Measurements from ENCODE around the gene TDRKH.

Gene TDRKH

GRCh38 chr1:151790071-151790939, at the start of gene TDRKH:
Gene TDRKH, minus strand, starts transcription at chr1:151790500. Its CDS starts 7,478 bp downstream, at chr1:151783022.
- Mint-ChIP-seq H3K27ac (peak within 1 kb of the TSS; percentile 87), H3K9me3 (no peaks in the 10 kb centered on the region), H3K4me3 (peak within 1 kb of the TSS; percentile 93), H3K4me1 (ENCODE audit: low read depth) (peaks cover 30% of the 10 kb centered on the region), H3K27me3 (ENCODE audit: low read depth) (no peaks in the 10 kb centered on the region), H3K36me3 (ENCODE audit: low read depth) (peaks cover 9% of the 10 kb centered on the region)

GRCh38 chr1:151839457-151840403, 49.4 kb upstream of the TDRKH start, which contains the start of gene C2CD4D:
Gene C2CD4D, minus strand, starts transcription at chr1:151839820. Its CDS starts 831 bp downstream, at chr1:151838989.
- no peaks in the 10 kb centered on the region for H3K9me3 Mint-ChIP-seq
- H3K27ac Mint-ChIP-seq, result peak within 1 kb of the TSS; percentile 82
- H3K4me1 Mint-ChIP-seq (ENCODE audit: low read depth), result peaks cover 34% of the 10 kb centered on the region
- H3K27me3 Mint-ChIP-seq (ENCODE audit: low read depth), result no peaks in the 10 kb centered on the region
- peaks cover 2% of the 10 kb centered on the region for H3K36me3 Mint-ChIP-seq (ENCODE audit: low read depth)
- peak within 1 kb of the TSS; percentile 78 for H3K4me3 Mint-ChIP-seq

- Mint-ChIP-seq H3K9me3 (no peaks in the 10 kb centered on the region), H3K27me3 (ENCODE audit: low read depth) (no peaks in the 10 kb centered on the region), H3K27ac (peak overlapping the region; percentile 82), H3K4me1 (ENCODE audit: low read depth) (peaks cover 33% of the 10 kb centered on the region), H3K36me3 (ENCODE audit: low read depth) (peaks cover 2% of the 10 kb centered on the region), H3K4me3 (peak overlapping the region; percentile 78)
These were observed 48.7 kb upstream of the TDRKH start for GRCh38 chr1:151839082-151839412.

- H3K4me3 Mint-ChIP-seq, result peak overlapping the region; percentile 78
- H3K27me3 Mint-ChIP-seq (ENCODE audit: low read depth), result no peaks in the 10 kb centered on the region
- H3K36me3 Mint-ChIP-seq (ENCODE audit: low read depth), result peaks cover 2% of the 10 kb centered on the region
- peak overlapping the region; percentile 82 for H3K27ac Mint-ChIP-seq
- peaks cover 39% of the 10 kb centered on the region for H3K4me1 Mint-ChIP-seq (ENCODE audit: low read depth)
- no peaks in the 10 kb centered on the region for H3K9me3 Mint-ChIP-seq
These were observed 48.2 kb upstream of the TDRKH start for GRCh38 chr1:151838222-151839081.

GRCh38 chr1:151837884-151838221, 47.6 kb upstream of the TDRKH start:
- Mint-ChIP-seq H3K27ac (peak overlapping the region; percentile 69), H3K4me1 (ENCODE audit: low read depth) (peaks cover 43% of the 10 kb centered on the region), H3K9me3 (no peaks in the 10 kb centered on the region), H3K4me3 (peak overlapping the region; percentile 68), H3K36me3 (ENCODE audit: low read depth) (peaks cover 2% of the 10 kb centered on the region), H3K27me3 (ENCODE audit: low read depth) (no peaks in the 10 kb centered on the region)

GRCh38 chr1:151837197-151837596, 46.9 kb upstream of the TDRKH start:
- H3K9me3 Mint-ChIP-seq, result no peaks in the 10 kb centered on the region
- peaks cover 2% of the 10 kb centered on the region for H3K36me3 Mint-ChIP-seq (ENCODE audit: low read depth)
- peaks cover 47% of the 10 kb centered on the region for H3K4me1 Mint-ChIP-seq (ENCODE audit: low read depth)
- peak overlapping the region; percentile 68 for H3K4me3 Mint-ChIP-seq
- H3K27me3 Mint-ChIP-seq (ENCODE audit: low read depth), result no peaks in the 10 kb centered on the region
- peak overlapping the region; percentile 69 for H3K27ac Mint-ChIP-seq

- no peaks in the 10 kb centered on the region for H3K9me3 Mint-ChIP-seq
- peaks cover 48% of the 10 kb centered on the region for H3K4me1 Mint-ChIP-seq (ENCODE audit: low read depth)
- H3K4me3 Mint-ChIP-seq, result no peak overlapping the region
- H3K36me3 Mint-ChIP-seq (ENCODE audit: low read depth), result peaks cover 2% of the 10 kb centered on the region
- no peaks in the 10 kb centered on the region for H3K27me3 Mint-ChIP-seq (ENCODE audit: low read depth)
- no peak overlapping the region for H3K27ac Mint-ChIP-seq
These were observed 45.3 kb upstream of the TDRKH start for GRCh38 chr1:151835596-151835995.

GRCh38 chr1:151834239-151834638, 43.9 kb upstream of the TDRKH start:
- H3K27ac Mint-ChIP-seq, result no peak overlapping the region
- no peak overlapping the region for H3K4me3 Mint-ChIP-seq
- no peaks in the 10 kb centered on the region for H3K27me3 Mint-ChIP-seq (ENCODE audit: low read depth)
- no peaks in the 10 kb centered on the region for H3K9me3 Mint-ChIP-seq
- peaks cover 2% of the 10 kb centered on the region for H3K36me3 Mint-ChIP-seq (ENCODE audit: low read depth)
- peaks cover 53% of the 10 kb centered on the region for H3K4me1 Mint-ChIP-seq (ENCODE audit: low read depth)

- Mint-ChIP-seq H3K36me3 (ENCODE audit: low read depth) (peaks cover 2% of the 10 kb centered on the region), H3K4me1 (ENCODE audit: low read depth) (peaks cover 57% of the 10 kb centered on the region), H3K27ac (peak overlapping the region; percentile 43), H3K4me3 (peak overlapping the region; percentile 47), H3K9me3 (no peaks in the 10 kb centered on the region), H3K27me3 (ENCODE audit: low read depth) (no peaks in the 10 kb centered on the region)
These were observed 43.0 kb upstream of the TDRKH start for GRCh38 chr1:151833172-151833900.

- H3K4me3 Mint-ChIP-seq, result no peak overlapping the region
- peaks cover 2% of the 10 kb centered on the region for H3K36me3 Mint-ChIP-seq (ENCODE audit: low read depth)
- H3K4me1 Mint-ChIP-seq (ENCODE audit: low read depth), result peaks cover 58% of the 10 kb centered on the region
- no peaks in the 10 kb centered on the region for H3K27me3 Mint-ChIP-seq (ENCODE audit: low read depth)
- peak overlapping the region; percentile 42 for H3K27ac Mint-ChIP-seq
- H3K9me3 Mint-ChIP-seq, result no peaks in the 10 kb centered on the region
These were observed 42.1 kb upstream of the TDRKH start for GRCh38 chr1:151832318-151832980.

GRCh38 chr1:151831605-151832004, 41.3 kb upstream of the TDRKH start, which contains the start of gene RORC:
Gene RORC, minus strand, starts transcription at chr1:151831802. Its CDS starts 38 bp downstream, at chr1:151831764.
- no peaks in the 10 kb centered on the region for H3K27me3 Mint-ChIP-seq (ENCODE audit: low read depth)

GRCh38 chr1:151831256-151831591, 40.9 kb upstream of the TDRKH start:
- Mint-ChIP-seq H3K4me1 (ENCODE audit: low read depth) (peaks cover 51% of the 10 kb centered on the region), H3K27me3 (ENCODE audit: low read depth) (no peaks in the 10 kb centered on the region), H3K36me3 (ENCODE audit: low read depth) (no peaks in the 10 kb centered on the region), H3K27ac (peak overlapping the region; percentile 83), H3K9me3 (no peaks in the 10 kb centered on the region), H3K4me3 (peak overlapping the region; percentile 15)

More at GRCh38 chr1:151831605-151832004, 41.3 kb upstream of the TDRKH start, which contains the start of gene RORC:
- peaks cover 52% of the 10 kb centered on the region for H3K4me1 Mint-ChIP-seq (ENCODE audit: low read depth)
- H3K9me3 Mint-ChIP-seq, result no peaks in the 10 kb centered on the region
- peak within 1 kb of the TSS; percentile 91 for H3K27ac Mint-ChIP-seq
- peaks cover 2% of the 10 kb centered on the region for H3K36me3 Mint-ChIP-seq (ENCODE audit: low read depth)
- H3K4me3 Mint-ChIP-seq, result peak within 1 kb of the TSS; percentile 15

GRCh38 chr1:151830055-151830454, 39.8 kb upstream of the TDRKH start:
- H3K4me1 Mint-ChIP-seq (ENCODE audit: low read depth), result peaks cover 53% of the 10 kb centered on the region
- H3K4me3 Mint-ChIP-seq, result peak overlapping the region; percentile 75
- no peaks in the 10 kb centered on the region for H3K27me3 Mint-ChIP-seq (ENCODE audit: low read depth)
- peak overlapping the region; percentile 91 for H3K27ac Mint-ChIP-seq
- H3K9me3 Mint-ChIP-seq, result no peaks in the 10 kb centered on the region
- H3K36me3 Mint-ChIP-seq (ENCODE audit: low read depth), result no peaks in the 10 kb centered on the region

Measured in T-helper 1 cell treated with Interleukin-12 subunit alpha and Interleukin-12 subunit beta and Interleukin-4 antibody, amounts not matched to agents 30 μg/mL and 1 μg/mL, for 36 hours (primary cell).